Tibial artery (tissue), 4 donors: ENCODE measurements around the gene TSEN54.

Source experiments
- DNase-seq, 2 donors: peaks; one replicate each; pipeline ENCODE4 v3.0.0-alpha.2; 2019
- H3K27ac ChIP-seq, 2 donors: fragments of 200-600 bp; sonication (generic) in 1 of 2; 1 replicate in 1 of 2; 2 replicates in 1 of 2; pipeline ENCODE4 v1.5.1; 2018 to 2019; ENCODE audit warnings: mild to moderate bottlenecking in 1 of 2
- H3K27me3 ChIP-seq, 2 donors: fragments of 200-600 bp; sonication (generic) in 1 of 2; one replicate each; pipeline versions ENCODE4 v1.5.1 to v1.6.0; 2016 to 2019
- H3K36me3 ChIP-seq, 3 donors: fragments of 200-600 bp; sonication (generic) in 2 of 3; one replicate each; pipeline ENCODE4 v1.5.1; 2016 to 2019; ENCODE audit warnings: mild to moderate bottlenecking in 2 of 3
- H3K4me1 ChIP-seq, 4 donors: fragments of 200-600 bp; sonication (generic) in 2 of 4; 1 replicate in 3 of 4; 2 replicates in 1 of 4; pipeline ENCODE4 v1.5.1; 2016 to 2019
- H3K4me3 ChIP-seq, 2 donors: fragments of 200-600 bp; sonication (generic) in 1 of 2; 1 replicate in 1 of 2; 2 replicates in 1 of 2; pipeline ENCODE4 v1.5.1; 2018 to 2019; ENCODE audit warnings: mild to moderate bottlenecking in 2 of 2
- H3K9me3 ChIP-seq, 3 donors: fragments of 200-600 bp; sonication (generic) in 1 of 3; one replicate each; pipeline ENCODE4 v1.5.1; 2016 to 2019
- CTCF ChIP-seq, 2 experiments: fragments of 200-600 bp in 1 of 2; fragments of 450-650 bp in 1 of 2; IDR thresholded peaks; one replicate each; pipeline ENCODE4 v1.5.1; 2017 to 2019; ENCODE audit warnings: antibody characterized with exemption in 2 of 2, mild to moderate bottlenecking in 1 of 2, moderate library complexity in 1 of 2
- intact Hi-C: fragments of 100-400 bp; cut with DNase I; formaldehyde crosslinking; loops from one replicate; pipeline ENCODE4 v1.15.0; 2023; ENCODE audit warnings: low total_unique reads

TSEN54 gene

DNA sequence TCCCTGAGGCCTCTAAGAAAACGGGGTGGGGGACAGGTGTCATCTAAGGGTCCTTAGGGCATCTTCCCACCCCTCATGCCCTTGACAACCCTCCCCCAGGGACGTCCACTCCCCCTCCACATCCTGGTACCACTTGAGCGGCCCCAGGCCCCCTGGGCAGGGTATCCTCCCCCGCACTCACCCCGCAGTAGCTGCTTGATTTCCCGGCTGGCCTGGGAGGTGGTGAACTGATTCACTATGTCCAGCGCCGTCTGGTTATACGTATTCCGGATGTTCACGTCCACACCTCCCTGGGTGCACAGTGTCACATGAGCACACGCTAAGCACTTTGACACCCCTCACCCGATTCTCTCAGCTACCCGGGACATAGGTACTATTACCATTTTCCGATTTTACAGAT lies 10.7 kb upstream of the TSEN54 start:
- Histone ChIP-seq H3K4me1 (peaks cover 0 to 48% (median 32%) of the 10 kb centered on the region in 4 donors), H3K4me3 (no peak overlapping the region), H3K27me3 (no peaks in the 10 kb centered on the region), H3K27ac (no peak overlapping the region), H3K36me3 (peaks cover 12 to 89% (median 51%) of the 10 kb centered on the region in 3 donors), H3K9me3 (no peaks in the 10 kb centered on the region)
- intact Hi-C loops, result no loop called here
- TF ChIP-seq CTCF (IDR thresholded peaks at IDR 0.05), result no peak
- DNase-seq, result no peak

GRCh38 chr17:75506134-75506533 lies 10.2 kb upstream of the TSEN54 start:
- H3K4me1 ChIP-seq, result peaks cover 0 to 47% (median 35%) of the 10 kb centered on the region in 4 donors
- no peaks in the 10 kb centered on the region for H3K27me3 ChIP-seq
- peaks cover 11 to 84% (median 50%) of the 10 kb centered on the region in 3 donors for H3K36me3 ChIP-seq
- no peak for DNase-seq
- H3K4me3 ChIP-seq, result no peak overlapping the region
- H3K9me3 ChIP-seq, result no peaks in the 10 kb centered on the region
- no peak for TF ChIP-seq CTCF (IDR thresholded peaks at IDR 0.05)
- no peak overlapping the region for H3K27ac ChIP-seq
- intact Hi-C loops, result no loop called here

GRCh38 chr17:75506888-75507287 lies 9.4 kb upstream of the TSEN54 start:
- no peak overlapping the region for H3K27ac ChIP-seq
- intact Hi-C loops, result no loop called here
- TF ChIP-seq CTCF (IDR thresholded peaks at IDR 0.05), result no peak
- peaks cover 11 to 78% (median 50%) of the 10 kb centered on the region in 3 donors for H3K36me3 ChIP-seq
- H3K4me1 ChIP-seq, result peaks cover 0 to 47% (median 37%) of the 10 kb centered on the region in 4 donors
- no peak overlapping the region for H3K4me3 ChIP-seq
- H3K27me3 ChIP-seq, result no peaks in the 10 kb centered on the region
- no peak for DNase-seq
- no peaks in the 10 kb centered on the region for H3K9me3 ChIP-seq

- no peak for DNase-seq
- H3K27me3 ChIP-seq, result no peaks in the 10 kb centered on the region
- no peaks in the 10 kb centered on the region for H3K9me3 ChIP-seq
- H3K4me3 ChIP-seq, result no peak overlapping the region
- no peak for TF ChIP-seq CTCF (IDR thresholded peaks at IDR 0.05)
- peaks cover 0 to 53% (median 43%) of the 10 kb centered on the region in 4 donors for H3K4me1 ChIP-seq
- H3K27ac ChIP-seq, result peak overlapping the region; percentile 48 to 93
- intact Hi-C loops, result no loop called here
- H3K36me3 ChIP-seq, result peaks cover 11 to 67% (median 41%) of the 10 kb centered on the region in 3 donors
These were observed 8.3 kb upstream of the TSEN54 start for GRCh38 chr17:75507733-75508719.

GRCh38 chr17:75508931-75509361 lies 7.4 kb upstream of the TSEN54 start:
- TF ChIP-seq CTCF (IDR thresholded peaks at IDR 0.05), result no peak
- Histone ChIP-seq H3K27me3 (no peaks in the 10 kb centered on the region), H3K4me3 (no peak overlapping the region), H3K9me3 (no peaks in the 10 kb centered on the region), H3K27ac (peak overlapping the region; percentile 48 to 93), H3K36me3 (peaks cover 11 to 63% (median 32%) of the 10 kb centered on the region in 3 donors), H3K4me1 (peaks cover 0 to 63% (median 52%) of the 10 kb centered on the region in 4 donors)
- intact Hi-C loops, result no loop called here
- DNase-seq, result no peak
